CD4-positive, alpha-beta T cell (primary cell): ENCODE data around the gene CDC42EP3. TPM values are rescaled to one million over a fixed set of nuclear protein-coding genes. Genes with fewer than 3 reads are reported as not detected.

Experiments
- ATAC-seq: fragments of 200-7000 bp; cut with Tn5 transposase; one replicate; pipeline ENCODE4 v1.10.0; 2022; ENCODE audit warnings: mild to moderate bottlenecking; ENCODE audit not compliant: poor library complexity
- CTCF ChIA-PET: fragments of 350-600 bp; sonication (Branson Sonifier 250); formaldehyde crosslinking; loops from one replicate; lab custom pipeline; 2021; ENCODE audit warnings: antibody characterized with exemption, inconsistent platforms; lab: Charles Lee
- POLR2A ChIA-PET: fragments of 350-600 bp; sonication (Branson Sonifier 250); formaldehyde crosslinking; loops from one replicate; lab custom pipeline; 2021; ENCODE audit warnings: antibody characterized with exemption, inconsistent platforms; lab: Charles Lee
- DNase-seq, 14 experiments: peaks; one replicate each; pipeline ENCODE4 v3.0.0-alpha.2; 2013 to 2020; ENCODE audit warnings: mixed read lengths in 2 of 14
- H3K27ac ChIP-seq, 2 donors: one replicate each; pipeline versions ENCODE4 v1.5.1 to v1.7.0; 2013; ENCODE audit warnings: low read length in 2 of 2, low read depth in 1 of 2, mild to moderate bottlenecking in 1 of 2
- H3K27me3 ChIP-seq, 2 experiments: 1 replicate in 1 of 2; 2 replicates in 1 of 2; pipeline versions ENCODE4 v1.6.1 to v1.7.0; 2013; ENCODE audit warnings: low read length in 2 of 2, control low read depth in 1 of 2, mild to moderate bottlenecking in 1 of 2, moderate library complexity in 1 of 2; ENCODE audit not compliant: insufficient read depth in 2 of 2, control insufficient read depth in 1 of 2
- H3K36me3 ChIP-seq: one replicate; pipeline ENCODE4 v1.6.1; 2013; ENCODE audit warnings: low read length, control low read depth; ENCODE audit not compliant: insufficient read depth
- H3K4me1 ChIP-seq: one replicate; pipeline ENCODE4 v1.6.1; 2013; ENCODE audit warnings: low read length, control low read depth; ENCODE audit not compliant: insufficient read depth
- H3K4me3 ChIP-seq: one replicate; pipeline ENCODE4 v1.5.1; 2013; ENCODE audit warnings: mild to moderate bottlenecking, low read length, moderate library complexity
- H3K9me3 ChIP-seq, 2 experiments: 1 replicate in 1 of 2; 2 replicates in 1 of 2; pipeline versions ENCODE4 v1.6.1 to v1.7.0; 2013; ENCODE audit warnings: low read length in 2 of 2, mild to moderate bottlenecking in 2 of 2, control low read depth in 1 of 2, moderate library complexity in 1 of 2; ENCODE audit not compliant: control insufficient read depth in 1 of 2, insufficient read depth in 1 of 2
- H3K27ac Mint-ChIP-seq: one replicate; pipeline ENCODE4 v1.8.0; 2020; ENCODE audit warnings: mixed read lengths
- H3K27me3 Mint-ChIP-seq: one replicate; pipeline ENCODE4 v1.8.0; 2021; ENCODE audit warnings: mixed read lengths
- H3K36me3 Mint-ChIP-seq: one replicate; pipeline ENCODE4 v1.8.0; 2021; ENCODE audit warnings: low read depth, mixed read lengths
- H3K4me1 Mint-ChIP-seq: one replicate; pipeline ENCODE4 v1.8.0; 2021; ENCODE audit warnings: low read depth, mixed read lengths
- H3K4me3 Mint-ChIP-seq: one replicate; pipeline ENCODE4 v1.8.0; 2020; ENCODE audit warnings: mild to moderate bottlenecking, mixed read lengths
- H3K9me3 Mint-ChIP-seq: one replicate; pipeline ENCODE4 v1.8.0; 2020; ENCODE audit warnings: mixed read lengths
- intact Hi-C, 2 experiments: fragments of 100-400 bp; cut with DNase I in 1 of 2; cut with micrococcal nuclease in 1 of 2; formaldehyde crosslinking; loops; one replicate each; pipeline versions ENCODE4 v1.15.1 to v1.9.0; 2023 to 2025; cut with DNase I, micrococcal nuclease
- total RNA-seq, 174 experiments: library from RNA in 2 of 174; stranded (reverse) in 2 of 174; gene quantifications; one replicate each; pipeline ENCODE4 v1.2.3 and lab custom pipeline; 2021 to 2026
- TF ChIP-seq, protein P1 (sequence below): fragments of 200-600 bp; IDR thresholded peaks from one replicate; pipeline ENCODE4 v1.8.0; 2022; ENCODE audit warnings: antibody characterized with exemption, mild to moderate bottlenecking

The CDC42EP3 gene
- total RNA-seq, 2 experiments from 2014 or later = 20.6 to 24.1 TPM

DNA sequence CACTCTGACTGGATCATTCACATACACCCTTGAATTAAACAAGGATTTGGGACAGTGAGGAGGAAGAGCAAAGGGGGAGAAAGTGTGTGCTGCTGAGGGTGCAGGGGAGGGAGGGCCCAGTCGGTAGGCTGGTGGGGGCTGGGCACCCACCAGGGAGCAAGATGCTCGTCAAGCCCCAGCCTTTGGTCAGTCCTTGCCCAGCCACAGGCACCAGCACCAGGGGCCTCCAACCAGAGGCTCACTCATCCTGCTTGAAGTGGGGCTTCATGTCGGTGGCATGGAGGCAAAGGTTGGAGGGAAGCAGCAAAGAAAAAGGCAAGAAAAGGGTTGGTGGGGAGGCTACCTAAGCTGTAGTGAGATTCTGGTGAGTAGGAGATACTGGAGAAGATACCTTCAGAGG is 21.9 kb downstream of the CDC42EP3 start:
- H3K27ac ChIP-seq = peak overlapping the region; percentile 18 to 24
- peaks cover 91% of the 10 kb centered on the region for H3K4me1 Mint-ChIP-seq
- peaks cover 81% of the 10 kb centered on the region for H3K4me1 ChIP-seq
- TF ChIP-seq, protein P1, sequence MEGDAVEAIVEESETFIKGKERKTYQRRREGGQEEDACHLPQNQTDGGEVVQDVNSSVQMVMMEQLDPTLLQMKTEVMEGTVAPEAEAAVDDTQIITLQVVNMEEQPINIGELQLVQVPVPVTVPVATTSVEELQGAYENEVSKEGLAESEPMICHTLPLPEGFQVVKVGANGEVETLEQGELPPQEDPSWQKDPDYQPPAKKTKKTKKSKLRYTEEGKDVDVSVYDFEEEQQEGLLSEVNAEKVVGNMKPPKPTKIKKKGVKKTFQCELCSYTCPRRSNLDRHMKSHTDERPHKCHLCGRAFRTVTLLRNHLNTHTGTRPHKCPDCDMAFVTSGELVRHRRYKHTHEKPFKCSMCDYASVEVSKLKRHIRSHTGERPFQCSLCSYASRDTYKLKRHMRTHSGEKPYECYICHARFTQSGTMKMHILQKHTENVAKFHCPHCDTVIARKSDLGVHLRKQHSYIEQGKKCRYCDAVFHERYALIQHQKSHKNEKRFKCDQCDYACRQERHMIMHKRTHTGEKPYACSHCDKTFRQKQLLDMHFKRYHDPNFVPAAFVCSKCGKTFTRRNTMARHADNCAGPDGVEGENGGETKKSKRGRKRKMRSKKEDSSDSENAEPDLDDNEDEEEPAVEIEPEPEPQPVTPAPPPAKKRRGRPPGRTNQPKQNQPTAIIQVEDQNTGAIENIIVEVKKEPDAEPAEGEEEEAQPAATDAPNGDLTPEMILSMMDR = no peak
- H3K4me3 ChIP-seq = no peak overlapping the region
- peak overlapping the region; percentile 4 for H3K4me3 Mint-ChIP-seq
- ATAC-seq (no peak), DNase-seq (no peak)
- H3K36me3 ChIP-seq = peaks cover 37% of the 10 kb centered on the region
- peaks cover 0 to 12% of the 10 kb centered on the region in 2 experiments for H3K9me3 ChIP-seq
- intact Hi-C loops = no loop called here
- ChIA-PET CTCF (interaction anchor here (0.5 to 2.5 kb wide), 8 partner anchors 9 to 253 kb away, joined by 3 to 10 read pairs (median 4); no protein-coding TSS in a partner anchor), POLR2A (interaction anchor here (0.6 to 4.5 kb wide), 6 partner anchors 21 to 329 kb away, joined by 3 to 43 read pairs (median 12); partner anchors contain the start of gene CDC42EP3)
- H3K27me3 ChIP-seq = no peaks in the 10 kb centered on the region
- peaks cover 59% of the 10 kb centered on the region for H3K36me3 Mint-ChIP-seq
- peaks cover 2% of the 10 kb centered on the region for H3K9me3 Mint-ChIP-seq
- no peaks in the 10 kb centered on the region for H3K27me3 Mint-ChIP-seq
- H3K27ac Mint-ChIP-seq = peak overlapping the region; percentile 79

DNA sequence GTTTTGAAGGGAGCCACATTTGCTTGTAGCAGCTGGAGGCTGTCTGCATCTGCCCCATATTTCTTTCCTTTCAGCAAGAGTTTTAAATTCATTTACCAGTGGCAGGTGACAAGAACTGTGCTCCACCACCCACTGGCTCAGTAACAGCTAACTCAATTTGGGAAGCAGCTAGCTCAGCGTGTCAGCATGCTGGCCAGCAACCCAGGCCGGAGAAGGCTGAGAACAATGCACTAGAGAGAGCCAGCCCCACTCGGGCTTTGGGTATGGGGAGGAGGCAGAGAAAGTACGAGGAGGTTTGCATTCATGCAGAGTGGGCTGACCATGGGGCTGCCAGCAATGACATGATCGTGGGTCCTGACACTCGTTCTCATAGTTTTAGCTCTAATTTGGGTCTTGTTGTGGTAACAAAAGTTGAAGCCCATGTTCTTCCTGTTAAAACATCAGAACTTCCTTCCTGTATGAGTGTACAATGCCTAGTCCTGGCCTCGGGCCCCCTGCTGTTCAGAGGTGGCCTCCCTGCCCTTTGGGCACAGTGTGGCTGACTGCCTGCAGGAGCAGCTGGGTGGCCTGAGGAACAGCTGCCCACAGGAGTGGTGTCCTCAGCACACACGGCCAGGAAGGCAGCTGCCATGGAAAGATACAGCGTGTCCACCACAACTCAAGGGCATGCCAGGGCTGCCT is 23.0 kb downstream of the CDC42EP3 start:
- Mint-ChIP-seq H3K36me3 (peaks cover 69% of the 10 kb centered on the region), H3K4me1 (peaks cover 91% of the 10 kb centered on the region), H3K4me3 (peak overlapping the region; percentile 44), H3K27me3 (no peaks in the 10 kb centered on the region), H3K27ac (peak overlapping the region; percentile 79), H3K9me3 (peaks cover 2% of the 10 kb centered on the region)
- peak overlapping the region; percentile 4 for H3K4me3 ChIP-seq
- ATAC-seq (peak; percentile 67), DNase-seq (peak in 13 of 14 experiments; percentile 17 to 77 (median 43))
- H3K27me3 ChIP-seq = no peaks in the 10 kb centered on the region
- peaks cover 43% of the 10 kb centered on the region for H3K36me3 ChIP-seq
- H3K9me3 ChIP-seq = peaks cover 0 to 12% of the 10 kb centered on the region in 2 experiments
- ChIA-PET CTCF (interaction anchor here (0.6 to 2.5 kb wide), 17 partner anchors 10 to 234 kb away, joined by 3 to 10 read pairs (median 3); no protein-coding TSS in a partner anchor), POLR2A (interaction anchor here (0.7 to 4.5 kb wide), 10 partner anchors 11 to 234 kb away, joined by 3 to 43 read pairs (median 6); partner anchors contain the start of gene CDC42EP3)
- peaks cover 82% of the 10 kb centered on the region for H3K4me1 ChIP-seq
- TF ChIP-seq, protein P1 = peak; percentile 19
- intact Hi-C loops = no loop called here
- H3K27ac ChIP-seq = peak overlapping the region; percentile 24 to 64

- Mint-ChIP-seq H3K27me3 (no peaks in the 10 kb centered on the region), H3K9me3 (peaks cover 2% of the 10 kb centered on the region), H3K27ac (peak overlapping the region; percentile 79), H3K36me3 (peaks cover 72% of the 10 kb centered on the region), H3K4me3 (peak overlapping the region; percentile 44), H3K4me1 (peaks cover 91% of the 10 kb centered on the region)
- peaks cover 84% of the 10 kb centered on the region for H3K4me1 ChIP-seq
- peak overlapping the region; percentile 4 for H3K4me3 ChIP-seq
- peak overlapping the region; percentile 24 to 64 for H3K27ac ChIP-seq
- H3K27me3 ChIP-seq = no peaks in the 10 kb centered on the region
- no peak for DNase-seq
- intact Hi-C loops = no loop called here
- ChIA-PET CTCF (interaction anchor here (0.6 to 2.5 kb wide), 14 partner anchors 11 to 233 kb away, joined by 3 to 10 read pairs (median 4); no protein-coding TSS in a partner anchor), POLR2A (interaction anchor here (0.7 to 4.5 kb wide), 10 partner anchors 11 to 233 kb away, joined by 3 to 43 read pairs (median 6); partner anchors contain the start of gene CDC42EP3)
- H3K36me3 ChIP-seq = peaks cover 47% of the 10 kb centered on the region
- TF ChIP-seq, protein P1 = no peak
- peaks cover 0 to 12% of the 10 kb centered on the region in 2 experiments for H3K9me3 ChIP-seq
- ATAC-seq = no peak
These were observed 23.5 kb downstream of the CDC42EP3 start for GRCh38 chr2:37647971-37648330.
